HG02678 (cell line): ENCODE measurements around the gene KIF6.

Experiments used
- ATAC-seq: cut with Tn5 transposase; IDR thresholded peaks from one replicate; pipeline ENCODE4 v1.9.1; 2021; ENCODE audit warnings: mild to moderate bottlenecking, moderate library complexity; ENCODE audit not compliant: unreplicated experiment

Gene KIF6

DNA sequence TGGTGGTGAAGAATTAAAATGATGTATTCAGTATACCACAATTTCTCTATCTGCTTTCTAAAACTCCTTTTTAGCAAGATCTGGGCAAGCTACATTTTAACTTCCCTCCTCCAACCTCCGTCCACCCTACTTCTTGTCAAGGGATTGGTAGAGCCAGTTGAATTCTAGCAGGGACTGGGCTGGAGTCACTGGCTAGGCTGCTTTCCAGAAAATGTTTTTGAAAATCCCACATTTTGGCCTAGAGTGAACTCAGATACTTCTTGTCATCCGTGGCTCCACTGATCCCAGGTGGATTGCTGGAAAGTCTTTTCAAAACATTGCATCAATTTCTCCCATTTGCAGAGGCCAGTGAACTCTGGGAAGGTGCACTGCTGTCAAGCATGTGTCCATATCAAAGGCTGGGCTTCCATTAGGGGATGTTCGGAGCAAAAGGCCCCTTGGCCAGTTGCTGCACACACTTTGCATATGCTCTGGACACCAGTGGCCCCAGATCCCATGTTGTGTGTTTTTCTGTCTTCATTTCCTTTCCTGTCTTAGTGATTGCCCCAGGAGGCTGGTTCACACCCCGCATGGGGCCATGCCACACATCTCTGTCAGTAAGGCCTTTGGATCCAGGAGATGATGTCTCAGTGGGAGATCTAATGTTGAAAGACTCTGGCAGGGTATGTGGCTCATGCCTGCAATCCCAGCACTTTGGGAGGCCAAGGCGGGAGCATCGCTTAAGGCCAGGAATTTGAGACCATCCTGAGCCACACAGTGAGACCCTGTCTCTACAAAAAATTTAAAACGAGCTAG is 391.4 kb downstream of the KIF6 start:
- ATAC-seq: no peak

DNA sequence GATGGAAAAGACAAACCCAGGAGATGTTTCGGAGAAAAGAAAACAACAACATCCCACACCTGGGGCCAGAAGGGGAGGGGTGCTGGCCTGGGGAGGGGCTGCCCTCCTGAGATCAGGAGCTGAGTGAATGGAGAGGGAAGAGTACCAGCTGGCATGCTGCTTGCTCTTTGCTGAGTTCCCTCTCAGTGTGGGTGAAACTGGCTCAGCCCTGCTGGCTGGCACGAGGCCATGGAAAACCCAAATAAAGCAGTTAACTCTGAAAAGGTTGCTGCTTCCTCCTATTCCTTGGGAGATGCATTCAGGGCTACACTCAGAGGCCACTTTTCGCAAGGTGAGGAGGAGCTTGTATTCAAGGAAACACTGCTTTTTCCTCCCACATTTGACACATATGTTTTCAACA is 394.7 kb downstream of the KIF6 start:
- no peak for ATAC-seq

DNA sequence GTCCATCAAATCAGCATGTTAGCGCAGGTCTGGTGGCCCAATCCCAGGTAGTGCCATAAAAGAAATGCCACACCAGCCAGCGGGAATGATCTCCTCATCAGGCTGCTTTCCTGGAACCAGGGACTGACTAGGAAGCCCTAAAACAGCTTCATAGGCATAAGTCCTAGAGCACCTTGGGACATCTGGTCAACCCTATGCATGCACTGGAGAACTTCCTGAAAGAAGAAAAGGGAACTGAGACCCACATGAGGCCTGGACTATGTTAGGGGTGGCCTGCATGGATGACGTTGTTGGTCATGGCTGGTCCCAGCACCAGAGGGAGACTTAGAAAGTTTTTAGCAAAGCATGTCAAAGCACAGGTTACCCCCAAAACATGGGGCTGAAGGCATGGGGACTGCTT is 395.2 kb downstream of the KIF6 start:
- peak; percentile 82 for ATAC-seq

DNA sequence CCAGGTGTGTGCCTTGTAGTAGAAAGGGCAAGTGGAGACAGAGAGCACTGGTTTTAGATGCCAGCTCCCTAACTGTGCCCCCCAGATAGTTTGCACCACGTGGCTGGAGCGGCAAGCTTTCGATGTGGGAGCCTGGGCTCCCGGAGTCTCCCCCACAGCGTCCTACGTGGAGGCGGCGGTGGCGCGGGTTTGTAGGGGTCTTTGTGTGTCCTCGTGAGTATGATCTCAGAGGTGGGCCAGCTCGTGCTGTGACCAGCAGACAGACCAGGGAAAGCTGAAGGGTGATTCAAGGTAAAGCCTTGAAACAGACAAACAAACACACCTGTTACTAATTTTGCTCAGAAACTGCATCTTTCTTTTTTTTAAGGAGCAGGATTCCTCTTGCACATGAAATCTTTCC is 397.1 kb downstream of the KIF6 start:
- ATAC-seq: no peak

DNA sequence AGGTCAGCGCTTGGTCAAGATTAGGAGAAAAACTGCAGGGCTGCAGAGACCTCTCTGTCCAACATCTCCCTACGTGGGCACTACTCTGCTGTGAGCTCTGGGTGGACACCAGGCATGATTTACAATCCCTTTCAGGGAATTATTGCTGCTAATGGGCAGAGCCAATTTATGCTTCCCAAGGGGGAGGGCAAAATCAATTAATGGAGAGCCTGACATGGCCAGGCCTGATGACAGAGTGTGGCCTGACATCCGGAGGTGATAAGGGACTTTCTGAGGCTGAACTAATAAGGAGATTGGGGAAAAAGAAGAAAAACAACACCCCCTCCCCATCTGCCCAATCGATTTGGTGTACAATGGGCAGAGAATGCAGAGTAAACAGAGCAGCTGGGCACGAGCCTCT is 397.7 kb downstream of the KIF6 start:
- ATAC-seq: no peak

DNA sequence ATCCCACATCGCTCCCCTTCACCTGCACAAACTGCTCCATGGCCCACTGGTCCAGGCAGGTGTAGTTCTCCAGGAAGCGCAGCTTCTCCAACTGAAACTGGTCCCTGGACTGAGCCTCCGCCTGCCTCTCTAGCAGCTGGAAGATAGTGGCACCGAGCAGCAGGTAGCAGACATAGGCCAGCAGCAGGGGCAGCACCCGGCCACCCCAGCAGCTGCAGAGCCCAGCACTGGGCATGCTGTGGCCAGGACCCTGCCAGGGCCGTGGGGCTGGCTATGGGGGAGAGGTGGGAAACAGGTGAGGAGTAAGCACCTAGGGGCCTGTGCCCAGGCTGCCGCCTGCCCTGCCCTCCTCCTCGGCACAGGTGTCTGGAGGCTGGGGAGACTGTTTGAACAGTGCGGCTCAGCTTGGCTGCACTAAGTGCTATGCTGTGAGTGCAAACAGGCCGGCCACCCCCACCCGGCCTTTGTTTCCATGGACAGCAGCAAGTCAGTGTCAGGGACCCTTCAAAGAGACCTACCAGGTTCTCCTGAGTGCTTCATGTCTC is 402.8 kb downstream of the KIF6 start, which contains the start of gene KCNK16:
TSS of gene KCNK16 (minus strand) at position 397 of the 545 bp plus-strand sequence. CDS start at position 235, 162 bp downstream.
- ATAC-seq: no peak

DNA sequence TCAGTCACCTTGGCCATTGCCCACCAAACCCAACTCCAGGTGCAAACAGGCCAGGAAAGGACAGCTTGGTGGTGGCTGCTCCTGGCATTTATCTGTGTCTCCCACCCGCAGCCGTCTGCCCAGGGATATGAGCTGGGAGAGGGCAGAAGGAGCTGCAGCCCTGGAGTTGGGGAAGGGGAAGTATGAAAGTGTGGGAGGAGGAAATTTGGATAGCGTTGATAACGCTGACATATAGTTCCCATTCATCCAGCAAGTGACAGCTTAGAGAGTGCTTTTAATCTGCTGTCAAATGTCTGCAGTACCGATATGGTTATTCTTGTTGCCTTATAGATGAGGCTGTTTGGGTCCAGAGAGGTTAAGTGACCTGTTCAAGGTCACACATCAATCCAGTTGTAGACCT is 403.4 kb downstream of the KIF6 start:
- ATAC-seq: no peak

DNA sequence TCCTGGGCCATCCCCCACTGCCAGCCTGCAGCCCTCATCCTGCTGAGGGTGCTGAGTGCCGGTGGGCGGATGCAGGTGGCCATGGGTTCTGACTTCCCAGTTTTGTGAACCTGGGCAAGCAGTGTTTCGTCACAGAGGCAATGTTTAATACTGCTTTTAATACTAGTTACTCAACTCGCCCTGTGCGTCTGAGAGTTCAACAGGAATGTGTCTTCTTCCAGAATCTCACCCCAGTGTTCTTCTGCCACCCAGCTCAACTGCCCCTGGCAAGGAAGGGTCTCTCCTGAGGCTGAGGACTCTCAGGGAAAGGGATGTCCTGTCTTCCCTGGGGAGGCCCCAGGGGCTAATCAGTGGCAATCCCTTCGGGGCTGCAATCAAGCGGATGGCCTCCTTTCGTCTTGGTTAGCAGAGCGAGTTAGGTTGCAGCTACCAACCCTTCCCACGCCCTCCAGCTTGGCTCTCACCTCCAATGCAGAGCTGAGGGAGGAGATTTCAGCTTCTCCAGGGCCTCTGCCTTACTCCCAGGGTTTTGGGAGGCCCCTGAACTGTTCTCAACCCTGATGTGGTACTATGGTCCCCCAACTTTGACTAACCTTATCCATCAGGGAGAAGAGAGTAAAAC is 404.7 kb downstream of the KIF6 start:
- no peak for ATAC-seq

DNA sequence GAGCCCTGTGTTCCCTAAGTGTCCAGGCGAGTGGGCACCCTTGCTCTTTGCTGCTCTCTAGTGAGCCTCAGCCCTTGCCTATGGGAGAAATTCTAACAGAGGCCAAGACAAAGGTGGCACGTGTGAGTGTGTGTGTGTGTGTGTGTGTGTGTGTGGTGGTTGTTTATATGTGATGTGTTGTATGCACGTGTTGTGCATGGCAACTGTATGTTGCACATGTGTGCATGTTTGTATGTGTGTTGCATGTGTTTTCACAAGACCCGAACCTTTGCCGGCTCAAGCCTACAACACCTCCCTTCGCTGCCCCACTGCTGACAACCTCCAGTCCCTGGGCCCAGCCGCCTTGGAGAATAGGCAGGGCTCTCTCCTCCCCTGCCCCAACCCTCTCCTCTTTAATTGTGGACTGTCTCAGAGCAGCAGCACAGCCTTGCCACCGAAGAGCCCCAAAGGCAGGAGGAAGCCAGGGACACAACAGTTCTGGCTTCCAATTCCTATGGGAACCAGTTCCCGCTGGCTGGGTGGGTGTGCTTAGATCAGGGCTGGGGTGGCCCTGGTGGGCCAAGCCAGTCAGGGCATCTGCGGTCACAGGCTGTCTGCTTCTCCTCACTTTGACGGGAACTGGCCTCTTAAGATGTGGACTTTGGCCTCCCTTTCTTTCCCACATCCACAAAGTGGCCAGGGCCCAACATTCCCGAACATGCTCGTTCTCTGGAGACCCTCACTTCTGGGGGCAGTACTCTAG is 405.4 kb downstream of the KIF6 start:
- no peak for ATAC-seq

DNA sequence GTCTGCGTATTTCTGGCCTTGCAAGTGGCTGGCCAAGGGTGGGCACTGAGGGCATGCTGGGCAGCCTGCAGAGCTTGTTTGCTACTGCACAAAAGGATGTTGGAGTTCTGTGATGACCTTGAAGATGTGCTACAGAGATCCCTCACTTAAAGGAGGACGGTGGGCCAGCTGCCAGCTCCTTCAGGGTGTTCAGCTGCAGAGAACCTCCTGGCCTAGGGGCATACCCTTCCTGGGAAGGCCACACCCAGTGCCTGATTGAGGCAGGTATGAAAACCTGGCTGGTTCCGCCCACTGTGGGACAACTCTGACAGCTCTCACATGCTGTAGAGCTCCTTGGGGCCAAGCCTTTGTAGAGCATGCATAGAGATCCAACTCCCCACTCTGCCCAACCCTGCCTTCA is 408.0 kb downstream of the KIF6 start:
- no peak for ATAC-seq

DNA sequence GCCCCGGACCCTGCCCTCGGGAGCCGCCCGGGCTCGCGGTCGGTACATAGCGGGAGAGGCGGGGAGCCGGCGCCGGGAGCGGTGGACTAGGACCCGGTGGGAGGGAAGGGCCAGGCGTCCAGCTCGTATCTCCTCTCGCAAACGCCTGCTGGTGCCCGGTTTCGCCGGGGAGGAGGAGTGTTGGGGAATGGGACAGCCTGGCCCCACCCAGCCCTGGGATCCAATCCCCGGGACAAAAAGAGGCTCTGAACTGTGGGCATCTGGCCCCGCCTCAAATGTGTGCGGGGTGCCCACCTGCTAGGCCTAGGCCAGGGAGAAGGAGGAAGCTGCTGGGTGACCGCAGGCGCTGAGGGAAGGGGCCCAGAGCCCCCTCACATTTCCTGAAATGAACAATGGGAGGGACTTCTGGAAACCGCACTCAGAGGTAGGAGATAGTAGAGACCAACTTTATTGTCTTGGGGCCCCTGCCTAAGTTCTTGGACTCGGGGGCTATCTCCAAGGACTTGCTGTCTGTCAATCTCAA is 410.9 kb downstream of the KIF6 start, which contains the start of gene KCNK17:
TSS of gene KCNK17 (minus strand) at position 147 of the 523 bp plus-strand sequence. CDS start at position 48, 99 bp downstream.
- no peak for ATAC-seq

DNA sequence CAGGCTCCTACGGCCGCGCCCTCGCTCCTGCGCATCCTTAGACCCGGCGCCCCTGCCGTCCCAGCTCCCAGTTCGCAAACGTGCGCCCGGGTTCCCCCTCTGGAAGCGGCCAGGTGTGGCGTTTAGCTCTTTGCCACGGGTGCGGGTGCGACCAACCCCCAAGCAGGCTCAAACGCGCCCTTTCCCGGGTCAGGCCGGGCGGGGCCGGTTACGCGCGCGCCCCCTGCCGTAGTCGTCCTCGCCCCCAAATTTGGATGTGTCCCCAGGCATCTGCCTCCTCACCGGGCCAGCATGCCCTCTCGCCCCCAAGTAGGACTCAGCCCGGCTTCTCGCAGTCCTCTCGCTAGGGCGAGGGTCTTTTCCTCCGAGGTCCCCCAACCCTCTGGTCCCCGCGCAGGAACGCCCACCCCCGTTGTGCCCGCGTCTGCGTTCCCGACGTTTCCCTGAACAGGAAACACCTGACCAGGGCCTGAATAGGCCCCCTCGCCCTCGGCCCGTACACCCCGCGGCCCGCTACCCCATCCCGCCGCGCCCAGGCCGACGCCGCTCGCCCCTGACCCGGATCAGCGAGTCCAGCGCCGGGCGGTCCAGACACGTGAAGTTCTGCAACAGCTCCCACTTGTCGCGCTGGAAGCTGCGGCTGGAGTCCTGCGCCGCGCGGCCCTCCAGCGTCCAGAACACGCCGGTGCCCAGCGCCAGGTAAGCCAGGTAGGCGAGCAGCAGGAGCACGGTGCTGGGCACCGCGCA is 411.5 kb downstream of the KIF6 start:
- ATAC-seq: no peak

DNA sequence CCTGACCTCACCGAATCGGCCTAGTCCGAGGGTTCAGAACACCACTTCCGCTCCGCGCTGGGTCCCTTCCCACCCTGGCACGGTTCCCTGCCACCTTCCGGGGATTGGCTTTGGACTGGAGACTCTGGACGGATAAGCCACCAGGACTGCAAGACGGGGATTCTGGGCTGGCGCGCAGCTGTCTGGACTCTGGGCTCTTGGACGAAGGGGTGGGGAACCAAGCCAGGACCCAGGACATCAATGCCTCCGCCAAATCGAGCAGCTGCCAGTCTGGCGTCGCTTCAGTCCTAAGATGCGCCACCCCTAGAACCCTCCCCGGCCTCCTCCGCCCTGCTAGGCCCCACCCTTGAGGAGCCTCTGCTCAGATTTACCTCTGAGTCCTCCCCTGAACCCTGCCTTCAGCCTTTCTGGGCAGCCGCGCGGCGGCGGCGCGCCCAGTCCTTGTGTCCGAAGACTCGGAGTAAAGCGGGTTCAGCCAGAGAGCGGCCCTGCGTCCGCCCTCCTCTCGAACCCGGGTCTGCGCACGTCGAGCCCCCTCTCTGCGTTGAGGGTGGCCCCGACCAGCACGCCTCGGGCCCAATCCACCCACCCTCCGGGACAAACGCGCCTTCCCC is 412.2 kb downstream of the KIF6 start:
- ATAC-seq: no peak

DNA sequence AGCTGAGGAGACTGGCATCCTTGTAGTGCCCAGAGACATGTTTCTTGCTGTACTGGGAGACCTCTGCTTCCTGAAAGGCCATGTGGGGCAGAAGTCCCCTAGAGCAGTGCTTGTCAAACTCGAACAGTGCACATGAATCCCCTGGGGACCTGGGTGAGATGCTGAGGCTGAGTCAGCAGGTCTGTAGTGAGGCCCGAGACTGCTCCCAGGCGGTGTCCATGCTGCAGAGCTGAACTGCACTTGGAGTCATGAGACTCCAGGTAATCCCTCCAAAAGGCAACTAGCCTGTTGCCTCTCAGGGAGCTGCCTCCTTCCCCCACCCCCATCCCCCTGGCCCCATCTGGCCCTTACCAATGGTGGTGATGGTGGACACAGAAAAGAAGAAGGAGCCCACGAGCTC is 414.7 kb downstream of the KIF6 start:
- no peak for ATAC-seq

DNA sequence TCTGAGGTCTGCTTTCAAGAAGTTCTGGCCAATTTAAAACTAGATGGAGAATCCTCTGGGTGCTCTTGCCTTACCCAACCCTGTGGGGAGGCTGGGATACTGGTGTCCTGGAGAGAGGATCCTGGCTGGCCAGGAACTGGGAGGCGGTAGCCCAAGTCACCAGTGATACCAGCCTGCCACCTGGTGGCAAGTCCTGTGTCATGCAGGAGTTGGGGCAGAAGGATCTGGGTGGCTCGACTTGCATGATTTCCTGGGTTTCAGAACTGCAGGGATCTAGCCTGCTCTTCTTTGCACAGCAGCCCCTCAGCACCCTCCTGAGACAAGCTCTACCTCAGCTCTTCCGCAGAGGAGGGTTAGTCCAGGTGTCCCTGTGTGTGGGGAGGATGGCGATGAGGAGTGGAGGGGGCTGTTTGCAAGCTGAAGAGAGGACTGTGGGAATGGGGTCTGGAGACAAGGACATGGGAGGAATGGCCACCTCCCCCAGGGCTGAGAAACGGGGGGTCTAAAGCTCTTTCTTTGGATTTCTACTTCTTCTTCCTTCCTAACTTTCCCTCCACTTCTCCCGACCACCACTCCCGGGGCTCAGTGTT is 415.2 kb downstream of the KIF6 start:
- no peak for ATAC-seq

DNA sequence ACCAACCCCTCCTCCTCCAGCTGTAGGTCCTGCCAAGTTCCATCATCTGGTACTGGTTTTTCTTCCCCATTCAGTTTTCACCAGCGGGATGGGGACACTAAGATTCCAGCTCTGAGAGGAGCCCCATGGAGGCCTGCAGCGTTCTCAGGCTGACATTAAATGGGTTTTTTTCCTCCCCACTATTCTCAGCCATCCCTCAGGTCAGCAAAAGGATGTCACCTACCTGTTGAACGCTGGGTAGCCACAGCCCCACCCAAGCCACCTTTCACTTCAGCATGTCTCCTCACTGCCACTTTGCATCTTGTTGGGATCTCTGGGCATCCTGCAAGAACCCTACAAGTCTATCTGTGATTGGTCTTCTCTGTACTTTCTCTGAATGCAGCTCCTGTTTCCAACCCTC is 417.7 kb downstream of the KIF6 start:
- ATAC-seq: no peak

DNA sequence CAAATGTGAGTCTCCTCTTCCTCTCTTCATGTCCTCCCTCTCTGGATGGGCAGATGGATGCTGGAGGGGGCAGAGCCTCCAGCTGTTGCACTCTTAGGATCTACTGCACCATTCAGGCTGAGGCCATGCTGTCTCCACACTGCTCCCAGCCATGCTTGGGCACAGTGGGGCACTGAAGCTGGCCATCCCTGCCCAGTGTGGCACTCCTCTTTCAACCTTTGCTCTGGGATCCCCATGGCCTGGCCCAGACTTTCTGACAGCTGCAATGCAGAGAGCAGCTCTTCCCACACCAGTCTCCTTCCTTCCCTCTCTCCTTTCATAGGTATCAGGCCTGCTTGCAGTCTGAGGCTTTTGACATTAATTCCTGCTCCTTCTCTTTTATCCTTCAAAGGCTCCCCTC is 420.3 kb downstream of the KIF6 start:
- ATAC-seq: no peak

DNA sequence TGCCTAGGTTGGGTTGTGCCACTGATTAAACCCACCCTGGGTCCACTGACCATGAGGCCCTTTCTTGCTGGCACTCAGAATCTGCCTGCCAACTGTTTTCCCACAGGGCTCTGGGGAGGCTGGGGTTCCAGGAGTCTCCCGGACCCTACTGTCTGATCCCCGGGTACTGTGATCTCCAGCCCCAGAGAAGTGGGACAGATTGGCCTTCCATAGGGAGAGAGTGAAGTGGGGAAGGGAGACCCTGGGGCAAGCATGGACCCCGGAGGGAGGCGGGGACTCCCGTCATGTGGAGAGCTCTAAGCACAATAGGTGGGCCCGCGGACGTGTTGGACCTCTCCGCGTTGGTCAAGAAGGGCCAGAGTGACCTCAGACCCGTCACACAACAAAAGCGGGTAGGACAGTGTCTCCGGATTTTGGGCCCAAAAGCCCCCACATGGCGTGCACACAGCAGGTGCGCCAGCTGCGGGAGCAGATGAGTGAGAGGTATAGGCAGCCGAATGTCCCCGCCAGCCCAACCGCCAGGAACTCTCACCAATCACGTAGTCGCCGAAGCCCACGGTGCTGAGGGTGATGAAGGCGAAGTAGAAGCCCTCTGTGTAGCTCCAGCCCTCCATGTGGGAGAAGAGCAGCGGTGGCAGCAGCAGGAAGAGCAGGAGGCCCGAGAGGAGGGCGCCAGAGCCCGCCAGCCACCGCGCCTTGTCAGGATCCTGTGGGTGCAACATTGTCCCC is 421.6 kb downstream of the KIF6 start:
- ATAC-seq: no peak
